ENCODE data around the gene TULP3.

- TF ChIP-seq, protein P1, sequence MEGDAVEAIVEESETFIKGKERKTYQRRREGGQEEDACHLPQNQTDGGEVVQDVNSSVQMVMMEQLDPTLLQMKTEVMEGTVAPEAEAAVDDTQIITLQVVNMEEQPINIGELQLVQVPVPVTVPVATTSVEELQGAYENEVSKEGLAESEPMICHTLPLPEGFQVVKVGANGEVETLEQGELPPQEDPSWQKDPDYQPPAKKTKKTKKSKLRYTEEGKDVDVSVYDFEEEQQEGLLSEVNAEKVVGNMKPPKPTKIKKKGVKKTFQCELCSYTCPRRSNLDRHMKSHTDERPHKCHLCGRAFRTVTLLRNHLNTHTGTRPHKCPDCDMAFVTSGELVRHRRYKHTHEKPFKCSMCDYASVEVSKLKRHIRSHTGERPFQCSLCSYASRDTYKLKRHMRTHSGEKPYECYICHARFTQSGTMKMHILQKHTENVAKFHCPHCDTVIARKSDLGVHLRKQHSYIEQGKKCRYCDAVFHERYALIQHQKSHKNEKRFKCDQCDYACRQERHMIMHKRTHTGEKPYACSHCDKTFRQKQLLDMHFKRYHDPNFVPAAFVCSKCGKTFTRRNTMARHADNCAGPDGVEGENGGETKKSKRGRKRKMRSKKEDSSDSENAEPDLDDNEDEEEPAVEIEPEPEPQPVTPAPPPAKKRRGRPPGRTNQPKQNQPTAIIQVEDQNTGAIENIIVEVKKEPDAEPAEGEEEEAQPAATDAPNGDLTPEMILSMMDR (IDR thresholded peaks at IDR 0.05; ENCODE audit: insufficient read depth, low read length), result no peak
- TF ChIP-seq, protein P2, sequence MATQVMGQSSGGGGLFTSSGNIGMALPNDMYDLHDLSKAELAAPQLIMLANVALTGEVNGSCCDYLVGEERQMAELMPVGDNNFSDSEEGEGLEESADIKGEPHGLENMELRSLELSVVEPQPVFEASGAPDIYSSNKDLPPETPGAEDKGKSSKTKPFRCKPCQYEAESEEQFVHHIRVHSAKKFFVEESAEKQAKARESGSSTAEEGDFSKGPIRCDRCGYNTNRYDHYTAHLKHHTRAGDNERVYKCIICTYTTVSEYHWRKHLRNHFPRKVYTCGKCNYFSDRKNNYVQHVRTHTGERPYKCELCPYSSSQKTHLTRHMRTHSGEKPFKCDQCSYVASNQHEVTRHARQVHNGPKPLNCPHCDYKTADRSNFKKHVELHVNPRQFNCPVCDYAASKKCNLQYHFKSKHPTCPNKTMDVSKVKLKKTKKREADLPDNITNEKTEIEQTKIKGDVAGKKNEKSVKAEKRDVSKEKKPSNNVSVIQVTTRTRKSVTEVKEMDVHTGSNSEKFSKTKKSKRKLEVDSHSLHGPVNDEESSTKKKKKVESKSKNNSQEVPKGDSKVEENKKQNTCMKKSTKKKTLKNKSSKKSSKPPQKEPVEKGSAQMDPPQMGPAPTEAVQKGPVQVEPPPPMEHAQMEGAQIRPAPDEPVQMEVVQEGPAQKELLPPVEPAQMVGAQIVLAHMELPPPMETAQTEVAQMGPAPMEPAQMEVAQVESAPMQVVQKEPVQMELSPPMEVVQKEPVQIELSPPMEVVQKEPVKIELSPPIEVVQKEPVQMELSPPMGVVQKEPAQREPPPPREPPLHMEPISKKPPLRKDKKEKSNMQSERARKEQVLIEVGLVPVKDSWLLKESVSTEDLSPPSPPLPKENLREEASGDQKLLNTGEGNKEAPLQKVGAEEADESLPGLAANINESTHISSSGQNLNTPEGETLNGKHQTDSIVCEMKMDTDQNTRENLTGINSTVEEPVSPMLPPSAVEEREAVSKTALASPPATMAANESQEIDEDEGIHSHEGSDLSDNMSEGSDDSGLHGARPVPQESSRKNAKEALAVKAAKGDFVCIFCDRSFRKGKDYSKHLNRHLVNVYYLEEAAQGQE (IDR thresholded peaks at IDR 0.05; ENCODE audit: insufficient replicate concordance, low read depth), result no peak
- TF ChIP-seq GABPA (IDR thresholded peaks at IDR 0.05; ENCODE audit: low read depth) (no peak), POLR2AphosphoS5 (IDR thresholded peaks at IDR 0.05; ENCODE audit: low read depth) (no peak), SPI1 (IDR thresholded peaks at IDR 0.05; ENCODE audit: borderline replicate concordance, low read depth) (no peak)
These were observed 21.5 kb downstream of the TULP3 start for GRCh38 chr12:2912216-2912575.
